Liver (tissue), 2 donors: Measurements from ENCODE around the gene GRIK1.

Source experiments
- CTCF ChIP-seq: fragments of 150-350 bp; IDR thresholded peaks from 2 replicates; pipeline ENCODE4 v1.5.1; 2017; ENCODE audit warnings: improper control_type of control experiment, low read depth, low read length; ENCODE audit not compliant: missing input control
- REST ChIP-seq: IDR thresholded peaks from 2 replicates; pipeline ENCODE4 v1.6.1; 2016; ENCODE audit warnings: antibody characterized with exemption, mild to moderate bottlenecking
- ZBTB33 ChIP-seq: IDR thresholded peaks from 2 replicates; pipeline ENCODE4 v1.6.1; 2016; ENCODE audit warnings: antibody characterized with exemption
- donor health status: healthy.

- TF ChIP-seq ZBTB33 = no peak
- TF ChIP-seq REST = no peak
- TF ChIP-seq CTCF = no peak
Observed at GRCh38 chr21:29933088-29933487, 6.7 kb downstream of the GRIK1 start.
